Limb (tissue), 2 donors: ENCODE results near the gene ASB11.
"Not testable (repeated sequence)": the region's sequence is repeated elsewhere in the genome, so short reads cannot be mapped to it uniquely, and the experiment has no call there.

Source experiments
- DNase-seq, 2 donors: peaks; one replicate each; pipeline ENCODE4 v3.0.0-alpha.2; 2016; ENCODE audit errors: extremely low spot score in 2 of 2

The ASB11 gene

DNA sequence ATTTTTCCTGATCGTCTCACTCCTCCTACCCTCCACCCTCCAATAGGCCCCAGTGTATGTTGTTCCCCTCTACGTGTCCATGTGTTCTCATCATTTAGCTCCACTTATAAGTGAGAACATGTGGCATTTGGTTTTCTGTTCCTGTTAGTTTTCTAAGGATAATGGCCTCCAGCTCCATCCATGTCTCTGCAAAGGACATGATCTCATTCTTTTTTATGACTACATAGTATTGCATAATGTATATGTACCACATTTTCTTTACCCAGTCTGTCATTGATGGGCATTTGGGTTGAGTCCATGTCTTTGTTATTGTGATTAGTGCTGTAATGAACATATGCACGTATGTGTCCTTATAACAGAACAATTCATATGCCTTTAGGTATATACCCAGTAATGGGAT lies 9.5 kb downstream of the ASB11 start:
- DNase-seq, result not testable (repeated sequence)

DNA sequence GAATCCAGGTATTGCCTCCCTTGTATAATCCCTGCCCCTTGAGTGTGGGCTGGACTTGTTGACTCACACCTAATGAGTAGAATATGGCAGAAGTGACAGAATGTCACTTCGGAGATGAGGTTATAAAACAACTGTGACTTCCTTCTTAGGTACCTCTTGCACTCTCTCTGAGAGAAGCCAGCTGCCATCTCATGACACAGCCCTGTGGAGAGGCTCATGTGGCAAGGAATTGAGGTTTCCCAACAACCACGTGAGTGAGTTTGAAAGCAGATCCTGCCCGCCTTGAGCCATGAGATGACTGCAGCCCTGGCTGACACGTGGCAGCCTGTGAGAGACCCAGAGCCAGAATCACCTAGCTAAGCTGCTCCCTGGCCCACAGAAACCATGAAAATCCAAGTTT lies 13.5 kb downstream of the ASB11 start:
- DNase-seq, result peak in 1 of 2 donors; percentile 2

DNA sequence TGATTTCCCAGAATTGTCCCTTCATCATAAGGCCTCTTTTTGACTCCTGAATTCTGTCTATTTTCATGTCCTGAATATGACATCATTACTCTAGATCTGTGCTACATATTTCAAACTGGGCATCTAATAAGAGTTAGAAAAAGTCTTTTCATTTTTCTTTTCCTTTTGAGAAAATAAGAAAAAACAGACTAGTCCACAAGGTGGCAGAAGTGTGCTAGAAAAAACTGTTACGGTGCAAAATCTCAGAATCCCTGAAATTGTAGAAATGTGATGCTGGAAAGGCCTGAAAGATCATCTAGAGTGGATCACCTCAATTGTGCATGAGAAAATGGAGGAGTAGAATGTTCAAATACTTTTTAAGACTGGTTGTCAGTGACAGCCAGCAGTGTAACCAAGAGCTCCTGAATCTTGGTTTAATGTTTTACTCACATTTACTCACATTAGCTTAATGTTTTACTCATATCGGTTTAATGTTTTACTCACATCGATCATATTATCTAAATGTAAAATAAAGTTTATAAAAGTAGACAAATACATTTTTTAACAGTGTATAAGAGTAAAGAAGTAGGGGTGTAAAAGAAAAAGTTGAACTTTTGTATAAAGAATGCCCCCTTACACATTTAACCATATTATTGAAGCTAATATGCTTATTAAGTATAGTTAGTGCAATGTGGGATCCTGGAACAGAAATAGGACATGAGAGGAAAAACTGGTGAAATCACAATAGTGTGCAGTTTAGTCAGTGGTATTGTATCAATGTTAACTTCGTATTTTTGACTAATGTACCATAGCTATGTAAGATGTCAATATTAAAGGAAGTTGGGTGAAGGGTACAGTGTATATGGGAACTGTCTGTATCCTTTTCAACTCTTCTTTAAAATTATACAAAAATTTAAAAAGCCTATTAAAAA lies 15.2 kb downstream of the ASB11 start:
- peak in 1 of 2 donors; percentile 21 for DNase-seq

DNA sequence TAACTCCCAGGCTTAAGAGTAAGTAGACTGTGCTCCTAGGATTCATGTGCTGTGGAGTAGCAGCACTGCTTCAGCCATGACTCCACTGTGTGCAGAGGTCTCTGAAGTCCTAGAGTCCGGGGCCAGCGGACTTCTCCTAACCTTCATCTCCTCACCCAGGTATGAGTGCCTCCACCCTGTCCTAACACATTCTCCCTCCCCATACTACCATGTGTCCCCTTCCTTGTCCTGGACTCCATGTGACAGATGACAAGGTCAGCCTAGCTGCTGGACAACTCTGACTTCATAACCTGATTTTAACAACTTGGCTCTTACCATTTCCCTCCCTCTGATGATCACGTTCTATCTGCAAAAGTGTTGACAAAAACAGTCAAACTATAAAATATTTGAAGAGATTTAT lies 16.7 kb downstream of the ASB11 start:
- no peak for DNase-seq

DNA sequence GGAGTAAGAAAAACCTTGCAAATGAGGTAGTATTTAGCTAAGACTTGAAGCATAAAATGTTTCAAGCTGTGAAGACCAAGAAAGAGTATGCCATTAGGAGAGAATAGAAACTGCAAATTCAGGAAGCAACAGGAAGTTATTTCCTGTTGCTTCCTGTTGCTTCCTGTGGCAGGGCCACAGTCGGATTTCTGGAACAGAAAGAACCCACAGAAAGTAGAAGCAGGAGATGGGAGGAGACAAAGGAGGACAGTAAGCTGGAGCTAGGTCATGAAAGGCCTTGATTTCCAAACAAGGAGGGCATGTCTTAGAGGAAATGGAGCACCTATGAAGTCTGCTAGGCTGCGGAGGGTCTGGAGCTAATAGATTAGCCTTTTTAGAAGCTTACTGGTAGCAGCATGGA lies 17.2 kb downstream of the ASB11 start:
- DNase-seq, result no peak

DNA sequence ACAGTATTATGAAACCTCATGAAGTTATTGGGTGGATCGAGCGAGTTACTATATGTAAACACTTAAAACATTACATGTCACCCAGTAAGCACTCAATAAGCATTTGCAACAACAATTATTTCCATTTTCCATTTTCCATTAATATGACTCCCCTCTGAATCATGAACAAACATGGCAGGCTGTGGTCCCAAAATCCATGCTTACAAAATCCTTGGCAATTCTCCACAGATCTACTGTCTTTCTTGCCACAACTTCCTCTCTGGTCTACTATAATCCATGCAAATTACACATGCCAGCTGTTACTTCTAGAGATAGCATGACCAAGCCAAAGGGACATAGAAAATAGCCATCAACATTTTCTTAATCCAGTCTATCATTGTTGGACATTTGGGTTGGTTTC lies 22.0 kb downstream of the ASB11 start:
- no peak for DNase-seq

DNA sequence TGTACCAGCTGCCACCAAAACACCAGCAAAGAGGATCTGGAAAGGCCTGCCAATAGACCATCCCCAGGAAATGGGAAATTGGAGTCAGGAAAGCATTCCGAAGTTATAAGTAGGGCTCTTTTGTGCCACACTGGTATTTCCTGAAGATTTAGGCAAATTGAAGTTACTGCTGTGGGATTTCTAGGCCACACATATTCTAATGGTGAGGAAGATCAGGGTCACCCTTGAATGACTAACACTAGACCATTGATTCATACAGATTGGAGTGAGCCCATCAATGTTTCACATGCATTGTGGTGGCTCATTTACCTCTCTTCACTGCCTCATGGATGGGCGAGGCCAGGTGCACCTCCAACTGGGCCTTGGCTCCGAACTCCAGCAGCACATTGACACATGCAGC lies 22.6 kb downstream of the ASB11 start:
- DNase-seq, result no peak

DNA sequence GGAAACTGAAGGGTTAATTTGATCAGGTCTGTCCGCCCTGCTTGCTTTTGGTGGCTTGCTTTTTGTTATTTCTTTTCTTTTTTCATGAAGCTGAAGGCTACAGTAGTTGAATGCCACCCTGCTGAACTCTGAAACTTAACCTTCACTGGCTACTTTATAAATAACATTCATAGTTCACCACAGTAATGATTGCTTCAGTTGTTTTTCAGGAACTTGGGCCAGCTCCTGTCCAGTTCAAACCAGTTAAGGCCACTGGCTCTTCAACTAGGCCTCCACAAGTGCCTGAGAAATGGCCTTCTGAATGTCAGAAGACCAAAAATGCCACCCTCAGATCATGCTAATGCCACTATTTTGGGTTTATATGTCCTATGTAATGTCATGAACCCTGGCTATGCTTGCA lies 37.8 kb downstream of the ASB11 start:
- no peak for DNase-seq

DNA sequence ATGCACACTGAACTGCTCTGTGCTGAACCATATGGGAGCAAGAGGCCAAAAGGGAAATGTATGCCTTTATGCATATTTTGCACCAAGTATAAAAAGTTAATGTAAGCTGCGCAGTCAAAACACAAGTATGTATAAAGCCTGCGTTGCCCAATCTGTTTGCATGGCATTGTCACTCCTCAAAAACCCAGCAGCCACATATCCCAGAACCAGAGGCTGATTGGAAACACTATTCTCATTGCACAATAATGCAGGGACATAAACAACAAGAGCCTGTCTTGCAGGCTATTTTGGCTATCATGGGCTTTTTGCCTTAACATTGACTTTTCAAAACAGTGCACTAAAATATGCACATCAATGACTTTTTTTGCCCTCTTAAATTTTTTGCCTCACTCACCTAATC lies 40.5 kb downstream of the ASB11 start:
- no peak for DNase-seq

DNA sequence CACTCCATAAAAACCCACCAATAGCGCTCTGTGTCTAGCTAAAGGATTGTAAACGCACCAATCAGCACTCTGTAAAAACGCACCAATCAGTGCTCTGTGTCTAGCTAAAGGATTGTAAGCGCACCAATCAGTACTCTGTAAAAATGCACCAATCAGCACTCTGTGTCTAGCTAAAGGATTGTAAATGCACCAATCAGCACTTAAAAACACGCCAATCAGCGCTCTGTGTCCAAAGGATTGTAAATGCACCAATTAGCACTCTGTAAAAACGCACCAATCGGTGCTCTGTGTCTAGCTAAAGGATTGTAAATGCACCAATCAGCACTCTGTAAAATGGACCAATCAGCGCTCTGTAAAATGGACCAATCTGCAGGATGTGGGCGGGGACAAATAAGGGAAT lies 42.2 kb downstream of the ASB11 start:
- not testable (repeated sequence) for DNase-seq

DNA sequence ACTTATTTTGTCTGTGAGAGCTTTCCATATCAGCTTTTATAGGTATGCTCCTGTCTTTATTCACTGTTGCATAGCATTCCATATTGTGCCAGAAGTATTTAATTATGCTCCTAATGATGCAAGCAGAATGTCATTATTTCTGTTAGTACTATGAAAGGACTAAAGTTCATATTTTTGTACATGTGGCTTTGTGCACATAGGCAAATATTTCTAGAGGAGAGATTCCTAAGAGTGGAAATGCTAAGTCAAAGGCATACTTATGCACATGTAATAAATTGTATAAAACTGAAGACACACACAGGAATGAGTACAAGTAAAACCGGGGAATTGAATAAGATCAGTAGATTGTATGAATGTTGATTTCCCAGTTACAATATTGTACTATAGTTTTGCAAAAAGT lies 43.7 kb downstream of the ASB11 start:
- DNase-seq, result no peak

DNA sequence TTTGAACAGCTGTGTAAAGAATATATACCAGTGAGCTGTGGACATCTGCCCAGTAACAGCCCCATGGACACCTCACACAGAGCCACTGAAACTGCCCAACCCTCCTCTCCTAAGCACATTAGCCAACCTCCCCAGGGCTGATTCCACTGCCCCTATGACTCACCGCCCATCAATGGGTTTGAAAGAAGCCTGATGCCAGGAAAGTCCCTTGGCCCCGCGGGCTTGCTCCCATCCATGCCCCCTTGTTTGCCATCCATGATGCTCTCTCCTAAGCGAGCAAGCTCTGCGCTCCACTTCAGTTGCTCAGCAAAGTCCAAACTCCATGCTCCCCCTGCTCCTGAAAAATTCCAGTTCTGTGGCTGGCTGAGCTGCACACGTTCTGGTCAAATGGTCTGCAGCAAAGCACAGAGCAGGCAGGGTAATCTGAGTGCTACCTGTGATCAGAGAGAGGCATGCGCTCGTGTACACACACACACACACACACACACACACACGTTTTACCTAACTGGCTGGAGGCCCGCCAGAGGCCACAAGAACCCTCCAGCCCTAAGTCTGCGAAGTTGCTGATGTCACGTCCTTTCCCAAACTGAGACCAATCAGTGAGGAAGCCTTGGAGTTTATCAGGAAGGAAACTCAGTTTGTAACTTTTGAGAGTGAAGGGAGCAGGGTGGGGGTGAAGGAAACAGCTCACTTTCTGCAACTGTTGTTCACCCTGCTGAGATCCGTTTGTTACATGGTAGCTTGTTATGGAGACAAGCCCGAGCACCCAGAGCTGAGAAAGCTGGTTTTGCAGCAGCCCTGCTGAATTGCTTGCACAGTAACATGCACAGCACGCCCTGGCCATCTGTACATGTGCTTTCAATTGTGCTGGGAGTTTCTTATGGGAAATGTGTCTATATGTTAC lies 45.6 kb downstream of the ASB11 start, which contains the start of gene ASB9:
Gene ASB9, minus strand, starts transcription at position 466 of the 904 bp plus-strand sequence. Its CDS starts 209 bp downstream, at position 257.
- DNase-seq, result peak; percentile 25 to 57

DNA sequence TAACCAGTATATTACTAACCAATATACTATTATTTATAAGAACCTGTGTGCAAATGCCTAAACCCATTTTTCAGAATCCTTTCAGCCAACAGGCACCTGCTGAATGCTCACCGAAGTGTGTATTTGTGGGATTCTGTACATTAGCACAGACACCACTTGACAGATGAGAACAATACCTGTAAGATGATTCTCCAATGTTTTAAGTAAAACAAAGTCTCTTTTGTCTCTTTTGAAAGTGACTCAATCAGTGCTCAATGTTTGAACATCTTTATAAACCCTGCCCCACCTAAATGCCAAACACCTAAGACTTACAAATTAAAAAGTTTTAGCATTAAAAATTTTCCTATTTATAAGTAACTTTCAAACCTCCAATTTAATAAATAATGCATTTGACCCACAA lies 46.3 kb downstream of the ASB11 start:
- DNase-seq, result no peak

DNA sequence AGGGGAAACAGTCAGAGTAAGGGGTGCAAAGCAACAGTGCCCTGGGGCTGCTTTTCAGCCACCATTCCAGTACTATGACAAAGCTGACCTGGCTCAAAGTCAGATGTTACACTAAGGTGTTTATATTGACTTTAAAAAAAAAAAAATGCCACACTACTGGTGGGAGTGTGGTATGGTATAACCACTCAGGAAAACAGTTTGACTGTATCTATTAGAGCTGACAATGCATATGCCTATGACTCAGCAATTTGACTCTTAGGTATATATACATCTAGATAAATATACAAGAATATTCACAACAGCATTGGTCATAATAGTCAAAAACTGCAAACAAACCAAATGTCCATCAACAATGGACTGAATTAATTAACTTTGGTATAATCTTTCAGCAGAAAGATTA lies 60.6 kb downstream of the ASB11 start:
- no peak for DNase-seq

DNA sequence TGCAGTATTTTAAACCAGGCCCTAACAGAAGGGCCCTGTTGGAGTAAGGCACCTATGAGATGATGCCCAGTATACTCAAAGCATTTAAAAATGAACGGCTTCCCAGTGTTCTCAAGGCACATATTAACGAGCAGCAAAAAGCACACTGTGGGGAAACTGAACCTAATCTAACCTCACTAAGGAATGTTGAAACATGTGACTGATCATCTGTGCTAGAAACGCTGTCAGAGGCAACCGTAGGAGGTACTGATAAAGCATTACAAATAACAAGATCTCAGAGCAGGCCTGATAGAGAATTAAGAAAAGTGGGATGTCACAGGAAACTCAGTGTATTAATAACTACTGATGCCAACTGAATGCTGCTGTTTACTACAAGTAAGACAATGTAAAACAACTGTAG lies 69.5 kb downstream of the ASB11 start:
- no peak for DNase-seq

DNA sequence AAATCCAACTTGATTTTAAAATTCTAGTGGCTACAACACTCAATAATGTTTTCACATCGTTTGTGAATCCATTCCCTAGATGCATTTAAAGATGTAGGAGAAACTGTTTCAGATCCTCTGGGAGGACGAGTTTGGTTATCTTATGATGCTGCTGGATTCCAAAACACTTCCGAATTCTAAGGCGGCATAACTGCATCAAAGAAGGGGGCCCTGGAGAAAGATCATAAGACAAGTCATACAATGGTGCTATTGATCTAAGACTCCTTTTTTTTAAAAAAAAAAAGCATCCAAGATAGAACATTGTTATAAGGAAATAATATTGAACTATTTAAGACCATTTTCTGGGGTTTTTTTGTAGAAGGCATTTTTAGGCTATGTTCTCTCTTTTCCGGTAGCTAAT lies 71.0 kb downstream of the ASB11 start:
- no peak for DNase-seq

DNA sequence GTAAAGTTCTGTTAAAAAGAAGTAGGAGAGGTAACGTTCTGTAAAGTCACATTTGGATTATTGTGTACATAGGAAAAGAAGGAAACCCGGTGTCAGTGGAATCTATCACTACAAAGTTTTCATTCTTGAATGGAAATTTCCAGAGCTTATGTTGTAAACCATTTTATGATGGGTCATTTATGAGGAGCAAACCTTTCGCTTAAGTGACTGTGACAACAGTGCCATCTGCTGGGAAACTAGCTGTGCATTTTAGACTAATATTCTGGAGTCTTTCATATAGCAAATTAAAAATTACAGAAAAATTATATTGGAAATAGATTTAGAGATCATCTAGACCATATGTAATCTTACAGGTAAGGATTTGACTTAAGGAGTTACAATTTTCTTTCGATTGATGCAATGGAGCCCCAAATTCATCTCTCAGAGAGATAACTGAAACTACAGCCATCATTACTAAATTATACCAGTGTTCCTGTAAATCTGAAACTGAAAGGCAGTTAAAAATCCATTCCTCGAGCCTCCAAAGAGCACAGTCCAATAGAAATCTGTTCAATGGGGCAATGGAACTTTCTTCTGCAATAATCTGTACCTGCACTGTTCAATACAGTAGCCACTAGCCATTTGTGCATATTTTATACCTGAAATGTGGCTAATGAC lies 72.4 kb downstream of the ASB11 start:
- DNase-seq, result peak; percentile 28 to 37

DNA sequence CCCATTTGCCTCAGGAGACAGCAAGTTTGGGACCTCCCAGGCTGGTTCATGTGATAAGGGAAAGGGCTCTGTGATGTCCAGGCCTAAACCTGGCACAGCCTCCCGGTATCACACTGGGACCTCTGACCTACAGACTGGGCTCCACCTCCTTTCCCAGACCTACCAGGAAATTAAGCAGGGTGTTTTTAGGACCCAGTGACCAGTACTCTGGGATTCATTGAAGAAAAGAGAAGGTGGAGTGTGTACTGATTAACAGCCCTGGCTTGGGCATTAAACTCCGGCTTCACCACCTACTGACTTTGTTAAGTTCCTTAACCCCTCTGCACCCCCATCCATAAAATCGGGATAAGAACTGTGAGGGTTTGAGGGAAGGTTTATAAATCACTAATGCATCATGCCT lies 74.1 kb downstream of the ASB11 start:
- no peak for DNase-seq

DNA sequence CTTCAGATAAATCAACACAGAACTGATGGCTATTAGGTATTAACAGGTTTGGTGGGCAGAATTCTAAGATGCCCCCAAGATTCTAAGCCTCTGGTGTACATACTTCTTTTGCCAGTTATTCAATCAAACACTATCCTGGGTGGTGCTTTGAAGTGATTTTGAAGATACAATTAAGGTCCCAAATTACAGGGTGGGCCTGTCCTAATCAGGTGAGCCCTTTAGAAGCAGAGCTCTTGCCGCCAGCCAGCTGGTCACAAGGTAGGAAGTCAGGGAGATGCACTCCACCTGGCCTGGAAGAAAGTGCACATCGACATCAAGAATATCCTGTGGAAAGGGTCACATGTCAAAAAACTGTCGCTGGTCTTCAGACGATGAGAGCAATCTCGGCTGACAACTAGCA lies 75.0 kb downstream of the ASB11 start:
- DNase-seq, result no peak

DNA sequence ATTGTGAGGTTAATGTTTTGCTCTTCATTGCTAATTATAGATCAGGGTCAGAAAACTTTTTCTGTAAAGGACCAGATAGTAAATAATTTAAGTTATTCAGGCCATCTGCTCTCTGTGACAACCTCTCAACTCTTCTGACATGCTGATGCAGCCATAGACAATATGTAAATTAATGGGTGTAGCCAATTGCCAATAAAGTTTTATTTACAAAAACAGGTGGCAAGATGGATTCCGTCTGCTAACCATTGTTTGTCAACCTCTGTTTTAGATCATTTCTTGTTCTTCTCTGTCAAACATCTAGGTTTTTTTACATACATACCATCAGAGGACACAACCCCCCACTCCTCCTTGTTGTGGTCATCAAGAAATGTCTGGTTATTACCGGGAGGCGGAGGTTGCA lies 79.3 kb downstream of the ASB11 start:
- no peak for DNase-seq

DNA sequence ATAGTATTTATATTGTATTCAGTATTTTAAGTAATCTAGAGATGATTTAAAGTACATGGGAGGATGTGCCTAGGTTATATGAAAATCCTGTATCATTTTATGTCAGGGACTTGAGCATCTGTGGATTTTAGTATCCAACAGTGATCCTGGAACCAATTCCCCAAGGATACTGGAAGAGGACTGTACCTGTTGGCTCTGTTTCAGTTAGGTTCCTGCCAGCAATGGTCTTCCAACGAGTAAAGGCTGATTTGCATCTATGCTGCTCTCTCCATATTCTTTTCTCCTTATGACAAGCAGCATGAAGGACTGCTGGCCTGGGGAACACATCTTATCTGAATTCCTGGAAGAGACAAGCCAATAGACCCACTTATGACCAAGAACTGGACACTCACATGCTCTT lies 80.4 kb downstream of the ASB11 start:
- DNase-seq, result no peak
